T-cell (primary cell): ENCODE measurements around the gene EIF4E3. TPM values are rescaled to one million over a fixed set of nuclear protein-coding genes. Genes with fewer than 3 reads are reported as not detected.
A peak's percentile ranks its signal among the peaks of the same experiment; 100 is the strongest.

Experiments
- ATAC-seq, 4 experiments: fragments of 200-7000 bp in 3 of 4; fragments of 150-1000 bp in 1 of 4; cut with Tn5 transposase; replicated peaks in 1 of 4; 1 replicate in 3 of 4; 2 replicates in 1 of 4; pipeline ENCODE4 v1.10.0; 2021; ENCODE audit warnings: moderate library complexity in 3 of 4, mild to moderate bottlenecking in 2 of 4, moderate number of reproducible peaks in 1 of 4
- CTCF ChIA-PET, 2 donors: fragments of 300-600 bp; sonication (Branson Sonifier 250); formaldehyde crosslinking; loops; one replicate each; lab custom pipeline; 2022; ENCODE audit warnings: antibody characterized with exemption in 2 of 2; lab: Charles Lee
- POLR2A ChIA-PET, 2 donors: fragments of 300-600 bp; sonication (Branson Sonifier 250); formaldehyde crosslinking; loops; one replicate each; lab custom pipeline; 2022; ENCODE audit warnings: antibody characterized with exemption in 2 of 2; lab: Charles Lee
- DNase-seq, 35 experiments: peaks; one replicate each; pipeline versions ENCODE4 v3.0.0 to v3.0.0-alpha.2; 2013 to 2023
- H3K27ac ChIP-seq: one replicate; pipeline ENCODE4 v1.5.1; 2013; ENCODE audit warnings: low read length
- H3K27me3 ChIP-seq, 2 experiments: replicated peaks in 1 of 2; 1 replicate in 1 of 2; 2 replicates in 1 of 2; pipeline versions ENCODE4 v1.6.1 to v1.7.0; 2013; ENCODE audit warnings: low read length in 1 of 2, mixed read lengths in 1 of 2; ENCODE audit not compliant: control insufficient read depth in 2 of 2, insufficient read depth in 2 of 2; ENCODE audit errors: extremely low read depth in 1 of 2
- H3K36me3 ChIP-seq, 2 donors: 1 replicate in 1 of 2; 2 replicates in 1 of 2; pipeline versions ENCODE4 v1.6.1 to v1.7.0; 2013; ENCODE audit warnings: low read length in 1 of 2; ENCODE audit not compliant: control insufficient read depth in 2 of 2, insufficient read depth in 1 of 2; ENCODE audit errors: extremely low read depth in 1 of 2
- H3K4me1 ChIP-seq, 2 experiments: 1 replicate in 1 of 2; 2 replicates in 1 of 2; pipeline versions ENCODE4 v1.6.1 to v1.7.0; 2013; ENCODE audit warnings: low read length in 2 of 2, mixed read lengths in 1 of 2; ENCODE audit not compliant: insufficient read depth in 2 of 2, control insufficient read depth in 1 of 2; ENCODE audit errors: extremely low read depth in 1 of 2
- H3K4me3 ChIP-seq, 2 donors: 1 replicate in 1 of 2; 2 replicates in 1 of 2; pipeline versions ENCODE4 v1.5.1 to v1.7.0; 2013; ENCODE audit warnings: mild to moderate bottlenecking in 2 of 2, low read length in 1 of 2, moderate library complexity in 1 of 2; ENCODE audit not compliant: control insufficient read depth in 1 of 2; ENCODE audit errors: extremely low read depth in 1 of 2
- H3K9me3 ChIP-seq: 2 replicates; pipeline ENCODE4 v1.7.0; 2013
- H3K27ac Mint-ChIP-seq, 2 donors: one replicate each; pipeline ENCODE4 v1.8.0; 2020 to 2021; ENCODE audit warnings: mild to moderate bottlenecking in 2 of 2, mixed read lengths in 2 of 2
- H3K27me3 Mint-ChIP-seq, 2 donors: one replicate each; pipeline ENCODE4 v1.8.0; 2021 to 2022; ENCODE audit warnings: mixed read lengths in 2 of 2
- H3K36me3 Mint-ChIP-seq: one replicate; pipeline ENCODE4 v1.8.0; 2021; ENCODE audit warnings: mixed read lengths
- H3K4me1 Mint-ChIP-seq, 3 donors: one replicate each; pipeline ENCODE4 v1.8.0; 2020 to 2022; ENCODE audit warnings: mixed read lengths in 3 of 3, mild to moderate bottlenecking in 1 of 3
- H3K4me3 Mint-ChIP-seq, 3 donors: one replicate each; pipeline ENCODE4 v1.8.0; 2020 to 2022; ENCODE audit warnings: mild to moderate bottlenecking in 3 of 3, mixed read lengths in 3 of 3, moderate library complexity in 3 of 3
- H3K9me3 Mint-ChIP-seq, 3 donors: one replicate each; pipeline ENCODE4 v1.8.0; 2020 to 2022; ENCODE audit warnings: mixed read lengths in 3 of 3
- WGBS: methylation state at CpG from one replicate; pipeline ENCODE4 v1.1.5; 2013; ENCODE audit warnings: missing lambda C conversion rate; ENCODE audit not compliant: insufficient coverage; 5-methylcytosine and 5-hydroxymethylcytosine counted together
- total RNA-seq, 35 experiments: library from RNA in 6 of 35; stranded (reverse) in 6 of 35; fragments of 120-200 nt in 1 of 35; gene quantifications; one replicate each; pipeline versions ENCODE4 v1.2.1 to v1.2.4 and lab custom pipeline; 2013 to 2026

EIF4E3 gene
- total RNA-seq, 5 donors from 2014 or later (not counting 1 experiment from before 2014, with no cell fraction given), result 32.3 to 62.5 (median 58.6) TPM

- H3K36me3 ChIP-seq, result no peaks in the 10 kb centered on the region
- H3K27me3 ChIP-seq, result no peaks in the 10 kb centered on the region
- ATAC-seq, result no peak
- no peaks in the 10 kb centered on the region for H3K4me1 ChIP-seq
- Mint-ChIP-seq H3K4me3 (no peak overlapping the region), H3K27me3 (peaks cover 3% of the 10 kb centered on the region in 2 donors), H3K27ac (no peak overlapping the region), H3K9me3 (peaks cover 14 to 39% (median 34%) of the 10 kb centered on the region in 3 donors), H3K36me3 (peaks cover 17% of the 10 kb centered on the region), H3K4me1 (no peaks in the 10 kb centered on the region)
- no peak for DNase-seq
- H3K27ac ChIP-seq, result no peak overlapping the region
- ChIA-PET POLR2A (no interaction called here), CTCF (interaction anchor here in 1 of 2 donors (0.5 to 0.8 kb wide), 2 partner anchors 23 to 34 kb away, joined by 3 read pairs; no protein-coding TSS in a partner anchor)
- H3K4me3 ChIP-seq, result no peak overlapping the region
- no peaks in the 10 kb centered on the region for H3K9me3 ChIP-seq
- no CpG with 5 or more reads among the region's 3 CpGs for WGBS
Measured at GRCh38 chr3:71744738-71745137, 19.5 kb upstream of the EIF4E3 start.

GRCh38 chr3:71742621-71743020, 17.4 kb upstream of the EIF4E3 start:
- Histone ChIP-seq H3K27me3 (peaks cover 0 to 3% of the 10 kb centered on the region in 2 experiments), H3K9me3 (no peaks in the 10 kb centered on the region), H3K4me3 (no peak overlapping the region), H3K36me3 (no peaks in the 10 kb centered on the region), H3K27ac (no peak overlapping the region), H3K4me1 (no peaks in the 10 kb centered on the region)
- Mint-ChIP-seq H3K27ac (no peak overlapping the region), H3K36me3 (peaks cover 17% of the 10 kb centered on the region), H3K4me3 (no peak overlapping the region), H3K4me1 (no peaks in the 10 kb centered on the region), H3K9me3 (peaks cover 14 to 43% (median 34%) of the 10 kb centered on the region in 3 donors), H3K27me3 (peaks cover 3 to 4% of the 10 kb centered on the region in 2 donors)
- no peak for DNase-seq
- no CpG with 5 or more reads among the region's 1 CpG for WGBS
- POLR2A ChIA-PET, result interaction anchor here in 1 of 2 donors (0.5 kb wide), 1 partner anchor 588 kb away, joined by 3 read pairs; no protein-coding TSS in a partner anchor
- ATAC-seq, result no peak
- CTCF ChIA-PET, result no interaction called here

GRCh38 chr3:71734881-71735280, 9.7 kb upstream of the EIF4E3 start:
- peaks cover 0 to 3% of the 10 kb centered on the region in 2 experiments for H3K27me3 ChIP-seq
- no peak overlapping the region for H3K4me3 ChIP-seq
- Mint-ChIP-seq H3K27me3 (peaks cover 10 to 13% of the 10 kb centered on the region in 2 donors), H3K27ac (no peak overlapping the region), H3K4me3 (no peak overlapping the region), H3K9me3 (peaks cover 4 to 9% (median 5%) of the 10 kb centered on the region in 3 donors), H3K4me1 (peaks cover 15 to 17% (median 16%) of the 10 kb centered on the region in 3 donors), H3K36me3 (peaks cover 3% of the 10 kb centered on the region)
- CTCF ChIA-PET, result no interaction called here
- DNase-seq, result no peak
- no CpG with 5 or more reads among the region's 1 CpG for whole genome bisulfite sequencing
- no peaks in the 10 kb centered on the region for H3K9me3 ChIP-seq
- POLR2A ChIA-PET, result interaction anchor here in 1 of 2 donors (0.7 kb wide), 1 partner anchor 1056 kb away, joined by 4 read pairs; no protein-coding TSS in a partner anchor
- no peak overlapping the region for H3K27ac ChIP-seq
- H3K36me3 ChIP-seq, result no peaks in the 10 kb centered on the region
- peaks cover 3 to 7% of the 10 kb centered on the region in 2 experiments for H3K4me1 ChIP-seq
- no peak for ATAC-seq

GRCh38 chr3:71733319-71733718, 8.1 kb upstream of the EIF4E3 start:
- H3K4me3 Mint-ChIP-seq, result no peak overlapping the region
- Histone ChIP-seq H3K27ac (no peak overlapping the region), H3K4me1 (peaks cover 11 to 23% of the 10 kb centered on the region in 2 experiments), H3K36me3 (no peaks in the 10 kb centered on the region), H3K9me3 (no peaks in the 10 kb centered on the region), H3K27me3 (no peaks in the 10 kb centered on the region), H3K4me3 (no peak overlapping the region)
- DNase-seq (no peak), ATAC-seq (no peak)
- peaks cover 4 to 9% (median 5%) of the 10 kb centered on the region in 3 donors for H3K9me3 Mint-ChIP-seq
- H3K36me3 Mint-ChIP-seq, result peaks cover 3% of the 10 kb centered on the region
- WGBS, result no CpG with 5 or more reads among the region's 2 CpGs
- CTCF ChIA-PET, result interaction anchor here (0.6 to 1.4 kb wide), 5 partner anchors 10 to 1089 kb away, joined by 3 read pairs; no protein-coding TSS in a partner anchor
- H3K27me3 Mint-ChIP-seq, result peaks cover 10 to 11% of the 10 kb centered on the region in 2 donors
- H3K27ac Mint-ChIP-seq, result no peak overlapping the region
- peaks cover 31 to 33% (median 31%) of the 10 kb centered on the region in 3 donors for H3K4me1 Mint-ChIP-seq
- POLR2A ChIA-PET, result no interaction called here

- ChIA-PET CTCF (interaction anchor here (0.6 to 1.4 kb wide), 5 partner anchors 10 to 1396 kb away, joined by 3 read pairs; no protein-coding TSS in a partner anchor), POLR2A (no interaction called here)
- Mint-ChIP-seq H3K4me1 (peaks cover 33 to 36% (median 34%) of the 10 kb centered on the region in 3 donors), H3K36me3 (peaks cover 3% of the 10 kb centered on the region), H3K4me3 (no peak overlapping the region), H3K27ac (no peak overlapping the region), H3K27me3 (peaks cover 7 to 10% of the 10 kb centered on the region in 2 donors), H3K9me3 (peaks cover 4 to 5% (median 5%) of the 10 kb centered on the region in 3 donors)
- no peak overlapping the region for H3K27ac ChIP-seq
- H3K4me1 ChIP-seq, result peaks cover 11 to 24% of the 10 kb centered on the region in 2 experiments
- 100% methylated on average over 2 of the region's 4 CpGs for WGBS
- H3K36me3 ChIP-seq, result no peaks in the 10 kb centered on the region
- no peak overlapping the region for H3K4me3 ChIP-seq
- no peak for DNase-seq
- no peaks in the 10 kb centered on the region for H3K9me3 ChIP-seq
- no peak for ATAC-seq
- no peaks in the 10 kb centered on the region for H3K27me3 ChIP-seq
Measured at GRCh38 chr3:71732637-71733036, 7.4 kb upstream of the EIF4E3 start.

- Mint-ChIP-seq H3K4me1 (peaks cover 47 to 57% (median 54%) of the 10 kb centered on the region in 3 donors), H3K9me3 (no peaks in the 10 kb centered on the region), H3K27me3 (no peaks in the 10 kb centered on the region), H3K4me3 (no peak overlapping the region), H3K36me3 (no peaks in the 10 kb centered on the region), H3K27ac (peak overlapping the region; percentile 83 to 88)
- ATAC-seq, result no peak
- DNase-seq, result peak in 2 of 35 experiments; percentile 15 to 54
- H3K27ac ChIP-seq, result peak overlapping the region; percentile 45
- H3K9me3 ChIP-seq, result no peaks in the 10 kb centered on the region
- CTCF ChIA-PET, result interaction anchor here (0.5 to 1.9 kb wide), 12 partner anchors 11 to 1117 kb away, joined by 3 to 10 read pairs (median 5); no protein-coding TSS in a partner anchor
- peaks cover 21 to 39% of the 10 kb centered on the region in 2 experiments for H3K4me1 ChIP-seq
- no peak overlapping the region for H3K4me3 ChIP-seq
- POLR2A ChIA-PET, result interaction anchor here in 1 of 2 donors (0.5 kb wide), 1 partner anchor 82 kb away, joined by 5 read pairs; no protein-coding TSS in a partner anchor
- no peaks in the 10 kb centered on the region for H3K36me3 ChIP-seq
- H3K27me3 ChIP-seq, result no peaks in the 10 kb centered on the region
- no CpG with 5 or more reads among the region's 4 CpGs for WGBS
Measured at GRCh38 chr3:71728632-71729342, 3.6 kb upstream of the EIF4E3 start.
